HTERT RPE-1 (cell line): Measurements from ENCODE around the gene SYK.

Experiments used
- in situ Hi-C: fragments of 300-500 bp; cut with MboI; formaldehyde crosslinking; loops from 4 replicates; pipeline ENCODE4 v1.14.3; 2020; ENCODE audit warnings: low sequenced_read_pairs

SYK gene

GRCh38 chr9:90846770-90847419 is 45.3 kb downstream of the SYK start:
- in situ Hi-C loops, result no loop called here

- in situ Hi-C loops, result no loop called here
Observed at GRCh38 chr9:90847971-90848370, 46.4 kb downstream of the SYK start.

GRCh38 chr9:90848866-90849265 is 47.2 kb downstream of the SYK start:
- in situ Hi-C loops, result no loop called here

DNA sequence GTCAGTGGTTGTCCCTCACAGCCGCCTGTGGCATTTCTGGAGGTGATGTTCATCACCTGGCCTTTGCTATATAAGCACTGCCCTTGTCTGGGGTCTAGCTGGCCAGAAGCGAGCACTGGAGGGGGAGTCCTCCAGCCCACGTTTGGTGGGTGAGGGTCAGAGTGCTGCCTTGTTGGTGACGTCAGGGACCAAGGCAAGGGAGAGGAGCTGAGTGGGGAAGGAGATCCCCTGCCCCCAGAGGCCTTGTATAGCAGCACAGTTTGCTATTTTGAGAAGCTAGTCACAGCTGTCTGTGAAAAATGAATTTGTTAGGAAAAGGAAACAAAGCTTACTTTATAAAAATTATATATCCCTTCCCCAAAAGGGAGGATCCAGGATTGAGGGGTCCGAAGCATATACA is 49.8 kb downstream of the SYK start:
- in situ Hi-C loops, result no loop called here

- in situ Hi-C loops, result no loop called here
Observed at GRCh38 chr9:90853945-90854344, 52.3 kb downstream of the SYK start.

GRCh38 chr9:90854637-90855175 is 53.1 kb downstream of the SYK start:
- in situ Hi-C loops, result no loop called here

GRCh38 chr9:90855208-90855902 is 53.7 kb downstream of the SYK start:
- in situ Hi-C loops, result no loop called here

- in situ Hi-C loops, result no loop called here
Observed at GRCh38 chr9:90857091-90857490, 55.5 kb downstream of the SYK start.

- in situ Hi-C loops, result no loop called here
Observed at GRCh38 chr9:90857855-90858254, 56.2 kb downstream of the SYK start.

GRCh38 chr9:90858457-90858901 is 56.9 kb downstream of the SYK start:
- in situ Hi-C loops, result no loop called here

- in situ Hi-C loops, result no loop called here
Observed at GRCh38 chr9:90860382-90860781, 58.8 kb downstream of the SYK start.

GRCh38 chr9:90860826-90861225 is 59.2 kb downstream of the SYK start:
- in situ Hi-C loops, result no loop called here

DNA sequence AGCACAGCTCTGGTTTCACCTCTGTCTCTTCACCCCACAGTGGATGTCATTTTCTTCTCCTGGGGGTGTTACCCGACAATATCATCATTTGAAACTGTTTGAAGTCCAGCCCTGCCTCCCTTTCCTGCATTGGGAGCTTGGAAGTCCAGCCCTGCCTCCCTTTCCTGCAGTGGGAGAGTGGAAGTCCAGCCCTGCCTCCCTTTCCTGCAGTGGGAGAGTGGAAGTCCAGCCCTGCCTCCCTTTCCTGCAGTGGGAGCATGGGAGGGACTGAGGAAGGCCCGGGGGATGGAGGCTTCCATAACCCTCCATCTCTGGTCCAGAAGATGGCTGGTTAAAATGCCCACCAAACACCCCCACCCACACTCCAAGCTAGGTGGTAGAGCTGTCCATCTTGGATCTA is 59.8 kb downstream of the SYK start:
- in situ Hi-C loops, result no loop called here

DNA sequence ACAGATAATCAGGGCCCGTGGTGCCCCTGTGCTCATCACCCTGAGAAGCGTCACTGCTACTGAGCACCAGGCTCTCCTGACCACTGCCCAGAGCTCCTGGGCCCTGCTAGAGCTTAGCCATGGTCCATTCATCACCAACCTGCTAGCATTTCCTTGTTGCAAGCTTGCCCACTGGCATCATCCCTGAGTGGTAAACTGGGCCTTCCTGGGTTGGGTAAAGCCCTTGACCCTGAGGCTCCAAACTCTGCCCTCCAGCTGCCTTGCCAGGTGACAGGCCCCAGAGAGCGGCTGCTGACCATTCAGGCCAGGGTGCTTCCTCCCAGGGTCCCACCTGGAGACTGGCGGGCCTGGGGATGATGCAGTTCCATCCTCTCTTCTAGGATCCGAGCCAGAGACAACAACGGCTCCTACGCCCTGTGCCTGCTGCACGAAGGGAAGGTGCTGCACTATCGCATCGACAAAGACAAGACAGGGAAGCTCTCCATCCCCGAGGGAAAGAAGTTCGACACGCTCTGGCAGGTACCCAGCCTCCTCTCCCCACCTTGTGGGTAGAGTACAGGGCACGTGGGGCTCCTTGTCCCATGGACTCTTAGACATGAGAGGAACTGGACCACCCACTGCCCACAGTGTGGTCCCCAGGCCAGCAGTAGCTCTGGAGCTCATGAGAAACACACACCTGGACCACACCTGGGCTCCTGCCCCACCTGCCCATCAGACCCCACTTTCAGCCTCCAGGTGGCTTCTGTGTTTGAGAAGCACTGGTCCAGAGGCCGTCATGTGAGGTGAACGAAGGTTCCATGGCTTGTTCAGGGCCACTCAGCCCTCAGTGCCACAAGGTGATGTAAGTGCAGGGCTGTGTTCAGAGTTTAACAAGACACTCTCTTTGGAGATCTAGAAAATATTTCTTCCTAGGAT is 60.5 kb downstream of the SYK start:
- in situ Hi-C loops, result no loop called here

GRCh38 chr9:90864779-90865178 is 63.2 kb downstream of the SYK start:
- in situ Hi-C loops, result no loop called here

DNA sequence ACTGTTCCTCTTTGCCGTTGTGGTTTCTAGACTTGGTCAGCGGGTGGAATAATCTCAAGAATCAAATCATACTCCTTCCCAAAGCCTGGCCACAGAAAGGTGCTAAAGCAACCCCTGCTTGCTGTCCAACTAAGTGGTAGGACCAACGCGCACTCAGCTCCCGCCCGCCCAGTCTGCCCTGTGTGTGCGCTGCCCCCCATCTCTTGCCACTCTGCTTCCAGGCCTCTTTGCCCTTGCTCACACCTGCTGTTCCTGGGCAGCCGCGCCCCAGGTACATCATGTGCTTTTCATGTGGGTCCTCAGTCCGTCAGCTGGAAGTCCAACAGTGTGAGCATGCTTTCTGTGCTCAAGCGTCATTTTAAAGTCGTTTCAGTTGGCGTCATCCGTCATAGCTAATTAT is 65.5 kb downstream of the SYK start:
- in situ Hi-C loops, result no loop called here

DNA sequence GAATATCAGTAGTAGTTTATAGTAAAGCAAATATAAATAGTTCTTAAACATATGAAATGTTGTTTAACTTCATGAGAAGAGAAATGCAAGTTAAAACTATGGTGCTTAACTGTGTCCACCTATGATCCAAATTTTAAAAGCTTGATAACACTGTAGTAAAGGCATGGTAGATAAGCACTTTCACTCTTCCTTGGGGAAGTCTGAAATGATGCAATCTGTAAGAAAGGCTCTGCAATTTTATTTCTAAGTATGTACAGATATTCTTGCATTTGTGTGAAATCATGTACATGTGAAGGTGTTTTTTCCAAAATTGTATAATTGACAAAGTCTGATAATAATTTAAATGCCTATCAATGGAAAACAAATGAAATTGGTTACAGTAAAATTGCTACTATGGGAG is 66.9 kb downstream of the SYK start:
- in situ Hi-C loops, result no loop called here

GRCh38 chr9:90869361-90869760 is 67.7 kb downstream of the SYK start:
- in situ Hi-C loops, result no loop called here

- in situ Hi-C loops, result no loop called here
Observed at GRCh38 chr9:90870621-90871326, 69.2 kb downstream of the SYK start.

DNA sequence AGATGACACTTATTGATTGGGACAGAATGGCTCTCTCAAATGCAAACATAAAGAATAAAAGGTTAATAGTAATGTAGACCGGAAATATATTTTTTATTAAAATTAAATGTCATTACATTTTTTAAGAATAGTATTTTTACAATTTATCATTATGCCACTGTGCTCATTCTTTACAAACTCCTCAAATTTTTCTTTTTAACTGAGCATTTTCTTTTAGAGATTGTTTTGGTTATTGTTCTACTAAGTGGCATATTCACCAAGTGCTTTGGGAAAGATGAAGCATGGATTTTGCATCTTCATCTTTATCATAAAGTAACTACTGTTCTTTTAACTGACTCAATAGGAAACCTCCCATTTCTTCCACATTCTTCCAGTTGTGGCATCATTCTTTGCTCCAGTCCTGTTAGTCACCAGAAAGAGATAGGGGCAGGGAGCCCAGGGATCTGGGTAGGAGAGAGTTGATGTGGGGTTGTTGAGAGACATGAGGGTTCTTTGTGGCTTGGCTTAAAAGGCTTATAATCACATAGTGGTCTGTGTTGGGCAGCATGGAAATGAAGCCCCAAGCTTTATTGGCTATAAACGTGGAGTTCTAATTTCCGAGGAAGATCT is 69.8 kb downstream of the SYK start:
- in situ Hi-C loops, result no loop called here
